Suprapubic skin (tissue), 4 donors: ENCODE data around the gene SMYD3. TPM values are rescaled to one million over a fixed set of nuclear protein-coding genes. Genes with fewer than 3 reads are reported as not detected.

Source experiments
- DNase-seq, 2 donors: peaks; one replicate each; pipeline ENCODE4 v3.0.0-alpha.2; 2019; ENCODE audit warnings: low spot score in 2 of 2
- H3K27ac ChIP-seq: fragments of 200-600 bp; sonication (generic); one replicate; pipeline ENCODE4 v1.5.1; 2019
- H3K27me3 ChIP-seq: fragments of 200-600 bp; sonication (generic); one replicate; pipeline ENCODE4 v1.5.1; 2019
- H3K36me3 ChIP-seq: fragments of 200-600 bp; sonication (generic); one replicate; pipeline ENCODE4 v1.5.1; 2019
- H3K4me1 ChIP-seq: fragments of 200-600 bp; sonication (generic); one replicate; pipeline ENCODE4 v1.5.1; 2019
- H3K4me3 ChIP-seq: fragments of 200-600 bp; sonication (generic); one replicate; pipeline ENCODE4 v1.5.1; 2019; ENCODE audit warnings: mild to moderate bottlenecking
- H3K9me3 ChIP-seq: fragments of 200-600 bp; sonication (generic); one replicate; pipeline ENCODE4 v1.5.1; 2019
- CTCF ChIP-seq, 2 donors: fragments of 200-600 bp in 1 of 2; fragments of 450-650 bp in 1 of 2; sonication (generic) in 1 of 2; IDR thresholded peaks; one replicate each; pipeline ENCODE4 v1.5.1; 2016 to 2019; ENCODE audit warnings: antibody characterized with exemption in 2 of 2, mild to moderate bottlenecking in 1 of 2, moderate library complexity in 1 of 2
- EP300 ChIP-seq: sonication (generic); formaldehyde crosslinking; IDR thresholded peaks from one replicate; pipeline ENCODE4 v1.6.1; 2017; ENCODE audit warnings: antibody characterized with exemption
- POLR2A ChIP-seq, 2 donors: fragments of 450-650 bp; IDR thresholded peaks; one replicate each; pipeline ENCODE4 v1.6.1; 2017; ENCODE audit warnings: antibody characterized with exemption in 2 of 2, mild to moderate bottlenecking in 2 of 2, moderate library complexity in 2 of 2
- POLR2AphosphoS5 ChIP-seq, 3 donors: sonication (generic); formaldehyde crosslinking; IDR thresholded peaks; one replicate each; pipeline ENCODE4 v1.6.1; 2017; ENCODE audit warnings: antibody characterized with exemption in 3 of 3
- WGBS: methylation state at CpG from one replicate; pipeline ENCODE4 v1.1.5; 2018; 5-methylcytosine and 5-hydroxymethylcytosine counted together
- total RNA-seq, 4 donors: library from RNA; depleted of rRNA; stranded (reverse); fragments of >200 nt; gene quantifications; one replicate each; pipeline ENCODE4 v1.1.0, GENCODE V29; 2016

SMYD3 gene
- total RNA-seq, 4 donors from 2014 or later: 14.5 to 33.6 (median 18.9) TPM

GRCh38 chr1:246281639-246282038 is 225.4 kb downstream of the SMYD3 start:
- Histone ChIP-seq H3K36me3 (no peaks in the 10 kb centered on the region), H3K27ac (no peak overlapping the region), H3K9me3 (no peaks in the 10 kb centered on the region), H3K4me1 (no peaks in the 10 kb centered on the region), H3K4me3 (no peak overlapping the region), H3K27me3 (no peaks in the 10 kb centered on the region)
- TF ChIP-seq EP300: no peak
- WGBS: 83% methylated on average over 1 of the region's 1 CpG
- DNase-seq: no peak

- DNase-seq: no peak
- no peaks in the 10 kb centered on the region for H3K27me3 ChIP-seq
- 88% methylated on average over 4 of the region's 4 CpGs for WGBS
- TF ChIP-seq POLR2A (IDR thresholded peaks at IDR 0.05) (no peak), CTCF (IDR thresholded peaks at IDR 0.05) (no peak), POLR2AphosphoS5 (IDR thresholded peaks at IDR 0.05) (no peak), EP300 (no peak)
- no peak overlapping the region for H3K4me3 ChIP-seq
- H3K27ac ChIP-seq: no peak overlapping the region
- H3K4me1 ChIP-seq: no peaks in the 10 kb centered on the region
- H3K36me3 ChIP-seq: no peaks in the 10 kb centered on the region
- H3K9me3 ChIP-seq: no peaks in the 10 kb centered on the region
Measured at GRCh38 chr1:246281195-246281594, 225.9 kb downstream of the SMYD3 start.

- no peaks in the 10 kb centered on the region for H3K27me3 ChIP-seq
- DNase-seq: no peak
- TF ChIP-seq POLR2A (IDR thresholded peaks at IDR 0.05) (no peak), EP300 (no peak), POLR2AphosphoS5 (IDR thresholded peaks at IDR 0.05) (no peak), CTCF (IDR thresholded peaks at IDR 0.05) (no peak)
- no peak overlapping the region for H3K27ac ChIP-seq
- H3K4me1 ChIP-seq: no peaks in the 10 kb centered on the region
- 84% methylated on average over 3 of the region's 3 CpGs for WGBS
- H3K4me3 ChIP-seq: no peak overlapping the region
- no peaks in the 10 kb centered on the region for H3K9me3 ChIP-seq
- H3K36me3 ChIP-seq: no peaks in the 10 kb centered on the region
Measured at GRCh38 chr1:246280551-246280950, 226.5 kb downstream of the SMYD3 start.

- WGBS: 88% methylated on average over 5 of the region's 5 CpGs
- H3K4me1 ChIP-seq: no peaks in the 10 kb centered on the region
- H3K9me3 ChIP-seq: no peaks in the 10 kb centered on the region
- TF ChIP-seq POLR2AphosphoS5 (IDR thresholded peaks at IDR 0.05) (no peak), EP300 (no peak), CTCF (IDR thresholded peaks at IDR 0.05) (no peak), POLR2A (IDR thresholded peaks at IDR 0.05) (no peak)
- H3K27me3 ChIP-seq: no peaks in the 10 kb centered on the region
- H3K36me3 ChIP-seq: no peaks in the 10 kb centered on the region
- no peak for DNase-seq
- no peak overlapping the region for H3K27ac ChIP-seq
- no peak overlapping the region for H3K4me3 ChIP-seq
Measured at GRCh38 chr1:246279402-246279801, 227.7 kb downstream of the SMYD3 start.

- TF ChIP-seq POLR2AphosphoS5 (IDR thresholded peaks at IDR 0.05) (no peak), CTCF (IDR thresholded peaks at IDR 0.05) (no peak), EP300 (no peak), POLR2A (IDR thresholded peaks at IDR 0.05) (no peak)
- WGBS: 73% methylated on average over 6 of the region's 6 CpGs
- Histone ChIP-seq H3K36me3 (no peaks in the 10 kb centered on the region), H3K27ac (no peak overlapping the region), H3K4me1 (no peaks in the 10 kb centered on the region), H3K27me3 (no peaks in the 10 kb centered on the region), H3K4me3 (no peak overlapping the region), H3K9me3 (no peaks in the 10 kb centered on the region)
- no peak for DNase-seq
Measured at GRCh38 chr1:246278371-246278770, 228.7 kb downstream of the SMYD3 start.

GRCh38 chr1:246275036-246275435 is 232.0 kb downstream of the SMYD3 start:
- no peaks in the 10 kb centered on the region for H3K27me3 ChIP-seq
- 71% methylated on average over 3 of the region's 3 CpGs for WGBS

More at GRCh38 chr1:246275036-246275435, 232.0 kb downstream of the SMYD3 start:
- no peak overlapping the region for H3K4me3 ChIP-seq
- no peak for TF ChIP-seq EP300
- no peak for TF ChIP-seq CTCF (IDR thresholded peaks at IDR 0.05)
- no peak for TF ChIP-seq POLR2AphosphoS5 (IDR thresholded peaks at IDR 0.05)
- no peak for TF ChIP-seq POLR2A (IDR thresholded peaks at IDR 0.05)
- H3K4me1 ChIP-seq: no peaks in the 10 kb centered on the region
- H3K9me3 ChIP-seq: no peaks in the 10 kb centered on the region
- H3K27ac ChIP-seq: no peak overlapping the region
- no peak for DNase-seq
- no peaks in the 10 kb centered on the region for H3K36me3 ChIP-seq
